ENCODE measurements around the gene KRTAP4-16.

GRCh38 chr17:41144846-41145245, 42.8 kb upstream of the KRTAP4-16 start:
- TF ChIP-seq, protein P1, sequence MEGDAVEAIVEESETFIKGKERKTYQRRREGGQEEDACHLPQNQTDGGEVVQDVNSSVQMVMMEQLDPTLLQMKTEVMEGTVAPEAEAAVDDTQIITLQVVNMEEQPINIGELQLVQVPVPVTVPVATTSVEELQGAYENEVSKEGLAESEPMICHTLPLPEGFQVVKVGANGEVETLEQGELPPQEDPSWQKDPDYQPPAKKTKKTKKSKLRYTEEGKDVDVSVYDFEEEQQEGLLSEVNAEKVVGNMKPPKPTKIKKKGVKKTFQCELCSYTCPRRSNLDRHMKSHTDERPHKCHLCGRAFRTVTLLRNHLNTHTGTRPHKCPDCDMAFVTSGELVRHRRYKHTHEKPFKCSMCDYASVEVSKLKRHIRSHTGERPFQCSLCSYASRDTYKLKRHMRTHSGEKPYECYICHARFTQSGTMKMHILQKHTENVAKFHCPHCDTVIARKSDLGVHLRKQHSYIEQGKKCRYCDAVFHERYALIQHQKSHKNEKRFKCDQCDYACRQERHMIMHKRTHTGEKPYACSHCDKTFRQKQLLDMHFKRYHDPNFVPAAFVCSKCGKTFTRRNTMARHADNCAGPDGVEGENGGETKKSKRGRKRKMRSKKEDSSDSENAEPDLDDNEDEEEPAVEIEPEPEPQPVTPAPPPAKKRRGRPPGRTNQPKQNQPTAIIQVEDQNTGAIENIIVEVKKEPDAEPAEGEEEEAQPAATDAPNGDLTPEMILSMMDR (IDR thresholded peaks at IDR 0.05; ENCODE audit: low read depth, low read length), result no peak
- no peak for TF ChIP-seq POLR2A (IDR thresholded peaks at IDR 0.05; ENCODE audit: extremely low read depth, insufficient read length)
